WTC11 (cell line): ENCODE measurements around the gene SNTN. TPM values are rescaled to one million over a fixed set of nuclear protein-coding genes. Genes with fewer than 3 reads are reported as not detected.

Experiments used
- ATAC-seq: fragments of 200-7000 bp; cut with Tn5 transposase; 2 replicates; pipeline ENCODE4 v1.10.0; 2021; ENCODE audit warnings: mild to moderate bottlenecking, moderate library complexity
- CTCF ChIA-PET: fragments of 300-600 bp; sonication (Branson Sonifier 250); formaldehyde crosslinking; loops from one replicate; lab custom pipeline; 2021; ENCODE audit warnings: antibody characterized with exemption; lab: Charles Lee
- POLR2A ChIA-PET: fragments of 350-600 bp; sonication (Branson Sonifier 250); formaldehyde crosslinking; loops from one replicate; lab custom pipeline; 2021; ENCODE audit warnings: antibody characterized with exemption; lab: Charles Lee
- DNase-seq: peaks from one replicate; pipeline ENCODE4 v3.0.0; 2021; ENCODE audit warnings: low spot score
- H3K27ac Mint-ChIP-seq: 2 replicates; pipeline ENCODE4 v1.8.0; 2021; ENCODE audit warnings: mixed read lengths
- H3K27me3 Mint-ChIP-seq: 2 replicates; pipeline ENCODE4 v1.8.0; 2021; ENCODE audit warnings: low read depth, mild to moderate bottlenecking, moderate library complexity, mixed read lengths
- H3K36me3 Mint-ChIP-seq: 2 replicates; pipeline ENCODE4 v1.8.0; 2021; ENCODE audit warnings: mixed read lengths
- H3K4me1 Mint-ChIP-seq: 2 replicates; pipeline ENCODE4 v1.8.0; 2022; ENCODE audit warnings: mixed read lengths
- H3K4me3 Mint-ChIP-seq: 2 replicates; pipeline ENCODE4 v1.8.0; 2021; ENCODE audit warnings: mild to moderate bottlenecking, moderate library complexity, mixed read lengths
- H3K9me3 Mint-ChIP-seq: 2 replicates; pipeline ENCODE4 v1.8.0; 2021; ENCODE audit warnings: mixed read lengths
- ATF6 ChIP-seq: sonication (generic); formaldehyde crosslinking; IDR thresholded peaks from 2 replicates; pipeline ENCODE4 v1.8.1; 2023; ENCODE audit warnings: mild to moderate bottlenecking, missing genetic modification reagents
- E2F1 ChIP-seq: sonication (generic); formaldehyde crosslinking; IDR thresholded peaks from 2 replicates; pipeline ENCODE4 v1.8.0; 2022; ENCODE audit warnings: mild to moderate bottlenecking, missing genetic modification reagents
- EMX1 ChIP-seq: fragments of 250-450 bp; sonication (Bioruptor Pico); IDR thresholded peaks from 2 replicates; pipeline ENCODE4 v1.8.0; 2021; ENCODE audit warnings: mild to moderate bottlenecking
- ERG ChIP-seq: fragments of 250-450 bp; sonication (Bioruptor Pico); IDR thresholded peaks from 2 replicates; pipeline ENCODE4 v1.8.0; 2021; ENCODE audit warnings: mild to moderate bottlenecking
- ESRRA ChIP-seq: sonication (generic); formaldehyde crosslinking; IDR thresholded peaks from 2 replicates; pipeline ENCODE4 v1.8.1; 2022; ENCODE audit warnings: mild to moderate bottlenecking, missing genetic modification reagents, borderline replicate concordance
- FOXK1 ChIP-seq: sonication (generic); formaldehyde crosslinking; IDR thresholded peaks from 2 replicates; pipeline ENCODE4 v1.8.0; 2022; ENCODE audit warnings: mild to moderate bottlenecking, moderate library complexity, missing genetic modification reagents
- FOXP1 ChIP-seq: sonication (generic); formaldehyde crosslinking; IDR thresholded peaks from 2 replicates; pipeline ENCODE4 v1.8.0; 2022; ENCODE audit warnings: missing genetic modification reagents, mild to moderate bottlenecking, moderate library complexity, borderline replicate concordance
- GRHL2 ChIP-seq: fragments of 250-450 bp; sonication (Bioruptor Pico); IDR thresholded peaks from 2 replicates; pipeline ENCODE4 v1.8.0; 2022; ENCODE audit warnings: mild to moderate bottlenecking, moderate library complexity; ENCODE audit not compliant: insufficient replicate concordance, severe bottlenecking
- HMGA2 ChIP-seq: fragments of 250-450 bp; sonication (Bioruptor Pico); IDR thresholded peaks from 2 replicates; pipeline ENCODE4 v1.4.0; 2021; ENCODE audit warnings: mild to moderate bottlenecking, moderate library complexity
- JUN ChIP-seq: sonication (generic); formaldehyde crosslinking; IDR thresholded peaks from 2 replicates; pipeline ENCODE4 v1.8.0; 2023; ENCODE audit warnings: mild to moderate bottlenecking, missing genetic modification reagents
- KAT7 ChIP-seq: sonication (generic); formaldehyde crosslinking; IDR thresholded peaks from 2 replicates; pipeline ENCODE4 v1.8.1; 2023; ENCODE audit warnings: missing genetic modification reagents, mild to moderate bottlenecking, borderline replicate concordance
- NR1H2 ChIP-seq: sonication (generic); formaldehyde crosslinking; IDR thresholded peaks from 2 replicates; pipeline ENCODE4 v1.9.0; 2021; ENCODE audit warnings: mild to moderate bottlenecking, moderate library complexity, missing genetic modification reagents
- RELA ChIP-seq: sonication (generic); formaldehyde crosslinking; IDR thresholded peaks from 2 replicates; pipeline ENCODE4 v1.8.1; 2022; ENCODE audit warnings: missing genetic modification reagents, mild to moderate bottlenecking, borderline replicate concordance
- RORB ChIP-seq: fragments of 250-450 bp; sonication (Bioruptor Pico); IDR thresholded peaks from 2 replicates; pipeline ENCODE4 v1.9.0; 2021; ENCODE audit warnings: mild to moderate bottlenecking
- STAT6 ChIP-seq: sonication (generic); formaldehyde crosslinking; conservative IDR thresholded peaks from 2 replicates; pipeline ENCODE4 v1.8.1; 2023; ENCODE audit warnings: mild to moderate bottlenecking, low read depth, missing genetic modification reagents, moderate library complexity
- TEAD4 ChIP-seq: sonication (generic); formaldehyde crosslinking; IDR thresholded peaks from 2 replicates; pipeline ENCODE4 v1.8.0; 2022; ENCODE audit warnings: mild to moderate bottlenecking, missing genetic modification reagents
- ZBTB21 ChIP-seq: sonication (generic); formaldehyde crosslinking; IDR thresholded peaks from 2 replicates; pipeline ENCODE4 v1.8.1; 2023; ENCODE audit warnings: mild to moderate bottlenecking, missing genetic modification reagents, borderline replicate concordance
- ZNF219 ChIP-seq: sonication (generic); formaldehyde crosslinking; IDR thresholded peaks from 2 replicates; pipeline ENCODE4 v1.8.0; 2023; ENCODE audit warnings: missing genetic modification reagents, mild to moderate bottlenecking, borderline replicate concordance
- ZNF263 ChIP-seq: sonication (generic); formaldehyde crosslinking; IDR thresholded peaks from 2 replicates; pipeline ENCODE4 v1.8.1; 2022; ENCODE audit warnings: low read depth, mild to moderate bottlenecking, moderate library complexity, missing genetic modification reagents
- ZNF317 ChIP-seq: sonication (generic); formaldehyde crosslinking; IDR thresholded peaks from 2 replicates; pipeline ENCODE4 v1.8.1; 2023; ENCODE audit warnings: low read depth, mild to moderate bottlenecking, moderate library complexity, missing genetic modification reagents, borderline replicate concordance
- total RNA-seq: library from RNA; stranded (reverse); gene quantifications from 3 replicates; pipeline ENCODE4 v1.2.3, GENCODE V29; 2021
- TF ChIP-seq, protein P1 (sequence below): sonication (generic); formaldehyde crosslinking; IDR thresholded peaks from 2 replicates; pipeline ENCODE4 v1.8.1; 2022; ENCODE audit warnings: missing genetic modification reagents, borderline replicate concordance
- TF ChIP-seq, protein P2 (sequence below): sonication (generic); formaldehyde crosslinking; IDR thresholded peaks from 2 replicates; pipeline ENCODE4 v1.8.1; 2022; ENCODE audit warnings: mild to moderate bottlenecking, missing genetic modification reagents, moderate library complexity, borderline replicate concordance

The SNTN gene
- total RNA-seq, 1 experiment from 2014 or later, result not detected

DNA sequence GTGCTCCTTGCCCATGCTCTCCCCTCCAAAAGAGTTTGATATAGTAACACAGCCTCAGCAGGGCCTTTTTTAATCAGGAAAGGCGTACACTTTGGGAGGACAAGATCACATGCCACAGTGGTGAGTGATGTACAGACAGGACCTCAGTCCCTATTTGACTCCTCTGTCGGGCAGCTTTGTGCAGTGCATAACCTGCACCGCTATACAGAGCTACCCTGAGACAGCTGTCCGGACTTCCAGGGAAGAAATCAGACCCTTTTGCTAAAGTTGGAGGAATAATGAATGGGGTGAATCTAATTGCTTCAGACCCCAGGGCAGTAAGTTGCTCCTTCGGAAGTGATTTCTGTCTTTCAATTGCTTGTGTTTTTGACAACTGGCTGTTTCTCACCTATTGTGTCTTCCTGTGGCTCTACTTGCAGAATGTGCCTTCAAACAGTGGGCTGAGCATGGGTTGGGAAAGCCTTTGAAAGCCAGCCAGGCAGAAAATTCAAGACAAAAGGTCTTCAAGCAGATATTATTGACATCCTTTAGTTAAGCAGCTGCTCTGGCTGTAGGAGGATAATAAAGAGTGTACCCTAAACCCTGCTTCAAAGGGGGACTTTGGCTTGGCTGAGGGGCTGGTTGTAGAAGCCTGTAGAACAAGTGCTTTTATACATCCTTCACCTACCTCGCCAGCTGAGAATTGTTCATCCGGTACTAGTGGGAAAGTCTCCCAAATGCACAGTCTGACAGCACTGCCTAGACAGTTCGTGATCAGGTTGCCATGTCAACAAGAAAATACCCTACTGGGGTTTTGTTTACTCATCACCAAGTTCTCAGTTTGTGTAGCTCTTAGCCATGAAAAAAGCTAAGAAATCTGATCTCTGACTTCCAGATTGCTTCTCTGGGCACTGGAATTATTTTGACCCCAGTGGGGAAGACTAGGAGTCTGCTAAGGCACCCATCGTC lies 35.1 kb downstream of the SNTN start:
- ChIA-PET POLR2A (no interaction called here), CTCF (no interaction called here)
- ATAC-seq (no peak), DNase-seq (no peak)
- no peak overlapping the region for H3K27ac Mint-ChIP-seq
- TF ChIP-seq ATF6 (CRISPR knock-in tag), result no peak
- no peak for TF ChIP-seq ZNF317 (CRISPR knock-in tag)
- no peak for TF ChIP-seq ZBTB21 (CRISPR knock-in tag)
- no peak for TF ChIP-seq FOXP1
- TF ChIP-seq HMGA2, result no peak
- TF ChIP-seq RELA (CRISPR knock-in tag), result no peak
- TF ChIP-seq FOXK1 (CRISPR knock-in tag), result no peak
- TF ChIP-seq, protein P1, sequence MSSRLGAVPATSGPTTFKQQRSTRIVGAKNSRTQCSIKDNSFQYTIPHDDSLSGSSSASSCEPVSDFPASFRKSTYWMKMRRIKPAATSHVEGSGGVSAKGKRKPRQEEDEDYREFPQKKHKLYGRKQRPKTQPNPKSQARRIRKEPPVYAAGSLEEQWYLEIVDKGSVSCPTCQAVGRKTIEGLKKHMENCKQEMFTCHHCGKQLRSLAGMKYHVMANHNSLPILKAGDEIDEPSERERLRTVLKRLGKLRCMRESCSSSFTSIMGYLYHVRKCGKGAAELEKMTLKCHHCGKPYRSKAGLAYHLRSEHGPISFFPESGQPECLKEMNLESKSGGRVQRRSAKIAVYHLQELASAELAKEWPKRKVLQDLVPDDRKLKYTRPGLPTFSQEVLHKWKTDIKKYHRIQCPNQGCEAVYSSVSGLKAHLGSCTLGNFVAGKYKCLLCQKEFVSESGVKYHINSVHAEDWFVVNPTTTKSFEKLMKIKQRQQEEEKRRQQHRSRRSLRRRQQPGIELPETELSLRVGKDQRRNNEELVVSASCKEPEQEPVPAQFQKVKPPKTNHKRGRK (CRISPR knock-in tag), result no peak
- TF ChIP-seq GRHL2, result no peak
- no peak for TF ChIP-seq EMX1 (CRISPR knock-in tag)
- TF ChIP-seq, protein P2, sequence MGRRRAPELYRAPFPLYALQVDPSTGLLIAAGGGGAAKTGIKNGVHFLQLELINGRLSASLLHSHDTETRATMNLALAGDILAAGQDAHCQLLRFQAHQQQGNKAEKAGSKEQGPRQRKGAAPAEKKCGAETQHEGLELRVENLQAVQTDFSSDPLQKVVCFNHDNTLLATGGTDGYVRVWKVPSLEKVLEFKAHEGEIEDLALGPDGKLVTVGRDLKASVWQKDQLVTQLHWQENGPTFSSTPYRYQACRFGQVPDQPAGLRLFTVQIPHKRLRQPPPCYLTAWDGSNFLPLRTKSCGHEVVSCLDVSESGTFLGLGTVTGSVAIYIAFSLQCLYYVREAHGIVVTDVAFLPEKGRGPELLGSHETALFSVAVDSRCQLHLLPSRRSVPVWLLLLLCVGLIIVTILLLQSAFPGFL (CRISPR knock-in tag), result no peak
- no peak for TF ChIP-seq STAT6 (CRISPR knock-in tag)
- no peak for TF ChIP-seq KAT7 (CRISPR knock-in tag)
- TF ChIP-seq ESRRA, result no peak
- TF ChIP-seq E2F1 (CRISPR knock-in tag), result no peak
- no peak overlapping the region for H3K4me3 Mint-ChIP-seq
- no peaks in the 10 kb centered on the region for H3K27me3 Mint-ChIP-seq
- no peaks in the 10 kb centered on the region for H3K4me1 Mint-ChIP-seq
- H3K36me3 Mint-ChIP-seq, result peaks cover 17% of the 10 kb centered on the region; the same call in 1 of the 2 replicates
- H3K9me3 Mint-ChIP-seq, result peaks cover 20% of the 10 kb centered on the region

GRCh38 chr3:63689285-63689684 lies 36.8 kb downstream of the SNTN start:
- ChIA-PET CTCF (no interaction called here), POLR2A (no interaction called here)
- DNase-seq, result no peak
- Mint-ChIP-seq H3K4me1 (no peaks in the 10 kb centered on the region), H3K27ac (no peak overlapping the region), H3K4me3 (no peak overlapping the region), H3K36me3 (peaks cover 31% of the 10 kb centered on the region), H3K27me3 (no peaks in the 10 kb centered on the region), H3K9me3 (peaks cover 35% of the 10 kb centered on the region)
- ATAC-seq, result no peak
- TF ChIP-seq ZNF263 (CRISPR knock-in tag) (no peak), NR1H2 (CRISPR knock-in tag) (no peak), RORB (CRISPR knock-in tag) (no peak), JUN (CRISPR knock-in tag) (no peak), ERG (CRISPR knock-in tag) (no peak), ZNF219 (CRISPR knock-in tag) (no peak), TEAD4 (CRISPR knock-in tag) (no peak), ATF6 (CRISPR knock-in tag) (no peak)
